A204.1 (cell line): Measurements from ENCODE around the gene C16orf86.

ENCODE experiments used
- FAIRE-seq: peaks from 2 replicates; lab custom pipeline; 2012; peaks lifted over from hg19 to GRCh38; lab: Jason Lieb, UNC

The C16orf86 gene, protein sequence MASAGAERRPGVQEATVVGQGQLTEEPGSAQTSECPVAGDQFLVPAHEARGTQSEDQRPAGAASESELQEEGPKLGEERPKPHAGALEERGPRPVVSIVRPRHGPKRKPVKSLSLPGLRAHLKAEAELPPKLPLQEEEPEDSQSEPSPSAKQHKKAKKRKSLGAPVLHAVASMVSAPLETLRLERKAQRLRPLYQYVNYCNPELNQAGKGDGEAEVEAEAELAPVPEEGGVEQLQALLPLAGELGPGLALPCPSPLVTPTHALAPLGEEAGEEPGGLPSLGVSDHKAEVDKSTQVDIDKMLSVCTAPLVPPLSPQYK

DNA sequence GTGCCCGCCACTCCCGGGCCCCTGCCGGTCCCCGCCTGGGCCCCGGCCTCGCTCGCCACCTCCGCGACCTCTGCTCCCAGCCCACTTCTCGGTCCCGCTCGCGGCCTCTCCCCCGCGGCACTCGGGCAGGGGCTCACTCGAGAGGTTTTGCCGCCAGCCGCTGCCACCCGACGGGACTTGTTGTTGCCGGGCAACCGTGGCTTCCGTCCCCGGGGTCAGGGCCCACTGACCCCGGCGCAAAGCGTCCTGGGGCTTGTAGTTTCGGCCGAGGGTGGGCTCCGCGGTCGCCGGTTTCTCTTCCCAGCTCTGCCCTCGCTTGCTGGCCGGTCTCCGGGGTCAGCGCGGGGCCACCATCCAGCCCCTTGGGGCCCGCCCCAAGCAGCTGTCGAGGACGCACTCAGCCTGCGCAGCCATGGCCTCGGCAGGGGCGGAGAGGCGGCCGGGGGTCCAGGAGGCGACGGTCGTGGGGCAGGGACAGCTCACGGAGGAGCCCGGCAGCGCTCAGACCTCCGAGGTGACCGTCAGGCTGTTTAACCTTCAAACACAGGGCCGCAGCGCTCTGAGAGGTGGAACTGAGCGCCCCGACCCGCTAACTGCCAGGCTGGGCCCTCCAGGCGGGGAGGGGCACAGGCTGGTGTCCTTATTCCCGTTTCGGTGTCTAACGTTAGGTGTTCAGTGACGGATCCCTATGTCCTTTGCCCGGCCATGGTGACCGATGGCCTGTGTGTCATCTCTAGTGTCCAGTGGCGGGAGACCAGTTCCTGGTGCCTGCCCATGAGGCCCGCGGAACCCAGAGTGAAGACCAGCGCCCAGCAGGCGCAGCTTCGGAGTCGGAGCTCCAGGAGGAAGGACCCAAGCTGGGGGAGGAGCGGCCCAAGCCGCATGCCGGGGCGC is at the start of gene C16orf86, which contains the start of gene ENKD1:
C16orf86 (plus strand) TSS at position 256 of the 894 bp plus-strand sequence; CDS start at position 413, 157 bp downstream.
ENKD1 (minus strand) TSS at position 192 of the 894 bp plus-strand sequence. CDS start 308 bp downstream, outside the sequence.
- FAIRE-seq, result no peak

DNA sequence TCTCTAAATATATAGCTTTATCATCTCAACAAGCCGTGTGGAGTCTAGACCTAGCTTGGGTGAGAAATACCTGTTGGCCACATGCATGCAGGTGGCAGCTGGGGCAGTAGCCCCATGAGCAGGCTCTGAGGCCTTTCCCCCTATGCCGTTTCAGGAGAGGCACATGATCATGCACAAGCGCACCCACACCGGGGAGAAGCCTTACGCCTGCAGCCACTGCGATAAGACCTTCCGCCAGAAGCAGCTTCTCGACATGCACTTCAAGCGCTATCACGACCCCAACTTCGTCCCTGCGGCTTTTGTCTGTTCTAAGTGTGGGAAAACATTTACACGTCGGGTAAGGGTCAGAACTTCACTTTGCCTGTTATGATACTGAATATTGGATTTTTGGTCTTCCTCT is 38.4 kb upstream of the C16orf86 start:
- no peak for FAIRE-seq

DNA sequence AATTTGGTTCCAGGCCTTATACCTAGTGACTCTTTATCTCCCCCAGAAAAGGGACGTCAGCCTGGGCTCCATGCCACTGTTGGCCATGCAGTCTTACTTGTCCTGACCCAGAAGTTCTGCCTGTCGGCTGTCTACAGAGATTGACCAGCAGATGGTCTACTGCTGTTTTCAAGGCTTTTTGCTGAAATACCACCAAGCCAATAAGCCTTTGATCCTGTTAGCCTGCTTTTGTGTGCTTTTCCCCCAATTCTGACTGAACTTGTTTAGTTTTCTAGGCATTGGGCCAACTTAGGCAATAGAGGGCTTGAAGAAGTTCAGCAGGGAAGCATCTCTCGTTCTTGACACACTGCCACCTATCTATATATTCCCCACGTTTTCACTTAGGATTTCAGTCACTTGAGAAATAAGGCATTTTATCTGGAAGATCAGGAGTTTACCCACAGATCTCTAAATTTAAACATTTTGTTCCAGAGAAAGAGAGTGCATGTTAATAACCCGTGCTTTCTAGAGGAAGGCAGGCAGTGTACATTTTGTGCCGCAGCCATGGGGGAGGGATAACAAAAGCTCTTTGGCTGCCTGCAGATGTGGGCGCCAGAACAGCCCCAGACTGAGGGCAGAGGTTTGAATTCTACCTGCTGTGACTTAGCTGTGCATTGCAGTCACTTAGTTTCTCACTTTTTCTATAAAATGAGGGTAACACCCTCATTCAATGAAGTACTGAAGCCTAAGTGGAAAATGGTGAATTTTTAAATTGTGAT is 34.0 kb upstream of the C16orf86 start:
- no peak for FAIRE-seq

DNA sequence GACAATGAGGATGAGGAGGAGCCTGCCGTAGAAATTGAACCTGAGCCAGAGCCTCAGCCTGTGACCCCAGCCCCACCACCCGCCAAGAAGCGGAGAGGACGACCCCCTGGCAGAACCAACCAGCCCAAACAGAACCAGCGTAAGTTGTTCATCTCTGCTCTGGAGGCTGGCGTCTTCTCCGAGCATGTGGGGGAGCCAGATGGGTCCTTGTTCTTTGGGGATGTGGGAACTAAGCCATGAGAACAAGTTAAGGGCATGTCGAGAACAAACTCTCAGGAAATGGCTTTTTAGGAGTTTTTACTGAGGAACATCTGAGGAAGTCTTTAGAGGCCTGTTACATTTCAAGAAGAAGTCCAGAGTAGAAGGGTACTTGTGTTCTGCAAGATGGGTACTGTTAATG is 29.9 kb upstream of the C16orf86 start:
- FAIRE-seq, result no peak

DNA sequence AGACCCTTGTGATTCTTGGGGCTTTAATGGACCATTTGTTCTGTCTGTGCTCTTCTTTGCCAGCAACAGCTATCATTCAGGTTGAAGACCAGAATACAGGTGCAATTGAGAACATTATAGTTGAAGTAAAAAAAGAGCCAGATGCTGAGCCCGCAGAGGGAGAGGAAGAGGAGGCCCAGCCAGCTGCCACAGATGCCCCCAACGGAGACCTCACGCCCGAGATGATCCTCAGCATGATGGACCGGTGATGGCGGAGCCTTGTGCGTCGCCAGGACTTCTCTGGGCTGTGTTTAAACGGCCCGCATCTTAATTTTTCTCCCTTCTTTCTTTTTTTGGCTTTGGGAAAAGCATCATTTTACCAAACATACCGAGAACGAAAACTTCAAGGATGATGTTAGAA is 29.0 kb upstream of the C16orf86 start:
- FAIRE-seq, result no peak

DNA sequence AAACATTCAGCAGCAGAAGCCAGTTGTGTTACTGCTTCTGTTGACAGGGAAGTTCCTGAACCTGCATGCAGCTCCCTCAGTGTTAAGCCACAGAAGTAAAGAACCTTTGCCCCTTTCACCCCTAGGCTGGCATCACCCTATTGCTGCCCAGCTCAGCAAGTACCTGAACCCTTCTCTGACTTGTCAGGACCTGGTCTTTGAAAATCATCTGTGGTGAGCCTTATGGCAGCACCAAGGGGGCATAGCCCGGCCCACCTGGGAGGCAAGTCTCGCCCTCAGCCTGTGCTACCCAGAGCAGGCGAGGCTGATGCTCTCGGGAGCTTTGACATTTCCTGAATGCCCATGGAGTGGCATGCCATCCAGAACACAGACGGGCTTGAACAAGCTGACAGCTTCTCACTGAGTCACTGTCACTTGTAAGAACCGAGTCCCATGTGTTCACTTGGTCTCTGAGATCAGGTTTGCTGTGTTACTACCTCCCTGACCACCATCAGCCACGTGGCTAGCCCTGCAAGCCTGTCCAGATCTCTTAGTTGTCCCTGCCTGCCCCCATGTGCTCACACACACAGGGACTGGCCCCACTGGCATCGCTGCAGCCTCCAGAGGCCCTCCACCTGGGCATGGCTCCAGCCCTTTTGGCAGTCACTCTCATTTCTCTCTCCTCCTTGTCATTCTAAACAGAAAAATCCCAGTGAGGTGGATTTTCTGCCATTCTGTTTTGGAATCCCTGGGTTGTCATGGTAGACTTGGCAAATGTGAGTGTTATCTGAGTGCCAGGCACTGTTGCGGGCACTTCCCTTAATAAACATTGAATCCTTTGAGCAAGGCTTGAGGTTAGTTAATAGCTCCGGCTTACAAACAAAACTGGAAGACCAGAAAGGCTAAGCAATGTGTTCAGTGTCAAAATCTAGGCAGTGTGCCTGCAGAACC is 24.6 kb upstream of the C16orf86 start:
- no peak for FAIRE-seq

DNA sequence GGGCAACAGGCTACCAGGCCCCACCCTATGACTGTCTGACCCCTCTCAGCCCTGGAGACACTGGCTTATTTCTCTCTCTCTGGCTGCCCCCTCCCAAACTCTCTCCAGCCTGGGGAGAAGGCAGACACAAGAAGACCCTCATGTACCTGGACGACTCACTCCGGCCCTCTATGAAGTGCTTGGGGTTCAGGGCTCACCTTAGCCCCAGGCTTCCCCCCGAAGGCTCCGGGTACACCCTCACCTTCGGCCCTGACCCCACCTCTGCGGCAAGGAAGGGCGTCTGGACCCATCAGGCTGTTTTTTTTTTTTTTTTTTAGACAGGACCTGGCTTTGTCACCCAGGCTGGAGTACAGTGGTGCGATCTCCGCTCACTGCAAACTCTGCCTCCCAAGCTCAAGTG is 22.6 kb upstream of the C16orf86 start:
- FAIRE-seq, result no peak

DNA sequence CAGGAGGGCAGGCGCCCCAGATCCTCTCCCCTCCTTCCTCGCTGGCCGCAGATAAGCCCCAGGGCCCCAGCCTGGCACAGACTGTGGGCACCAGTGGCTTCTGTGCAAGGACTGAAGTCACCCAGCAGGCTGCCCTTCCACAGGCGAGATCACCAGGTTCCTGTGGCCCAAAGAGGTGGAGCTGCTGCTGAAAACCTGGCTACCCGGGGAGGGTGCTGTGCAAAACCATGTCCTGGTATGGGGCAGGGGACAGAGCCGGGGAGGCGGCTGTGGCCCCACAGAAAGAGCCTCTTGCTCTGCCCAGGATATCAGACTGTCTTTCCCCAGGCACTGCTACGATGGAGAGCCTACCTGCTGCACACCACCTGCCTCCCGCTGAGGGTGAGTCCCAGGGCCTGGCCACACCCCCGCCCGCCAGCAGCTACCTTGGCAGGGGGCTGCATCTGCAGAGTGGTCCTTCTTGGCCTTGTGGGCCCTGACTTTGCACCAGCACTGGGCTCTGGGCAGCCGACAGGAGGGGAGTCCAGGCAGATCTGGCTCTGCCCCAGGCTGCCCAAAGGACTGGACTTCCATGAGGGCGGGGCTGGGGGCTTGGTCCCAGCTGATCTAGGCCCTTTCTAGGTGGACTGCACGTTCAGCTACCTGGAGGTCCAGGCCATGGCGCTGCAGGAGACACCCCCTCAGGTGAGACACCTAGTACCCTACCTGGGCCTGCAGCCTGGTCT is 21.1 kb upstream of the C16orf86 start:
- FAIRE-seq, result no peak

DNA sequence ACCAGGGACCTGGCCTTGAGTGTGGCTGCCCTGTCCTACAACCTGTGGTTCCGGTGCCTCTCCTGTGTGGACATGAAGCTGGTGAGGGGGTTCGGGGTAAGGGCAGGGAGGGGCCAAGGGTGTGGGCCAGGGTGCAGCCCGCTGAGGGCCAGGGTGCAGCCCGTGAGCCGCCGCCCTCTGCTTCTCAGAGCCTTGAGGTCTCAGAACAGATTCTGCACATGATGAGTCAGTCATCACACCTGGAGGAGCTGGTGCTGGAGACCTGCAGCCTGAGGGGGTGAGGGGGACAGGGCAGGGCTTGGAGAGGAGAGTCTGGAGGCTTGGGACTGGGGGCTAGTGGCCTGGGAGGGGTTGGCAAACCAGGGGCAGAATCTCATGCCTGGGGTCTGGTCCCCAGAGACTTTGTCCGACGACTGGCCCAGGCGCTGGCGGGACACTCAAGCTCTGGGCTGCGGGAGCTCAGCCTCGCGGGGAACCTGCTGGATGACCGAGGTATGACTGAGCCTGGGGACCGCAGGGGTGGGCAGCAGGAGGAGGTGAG is 19.4 kb upstream of the C16orf86 start:
- FAIRE-seq, result no peak

DNA sequence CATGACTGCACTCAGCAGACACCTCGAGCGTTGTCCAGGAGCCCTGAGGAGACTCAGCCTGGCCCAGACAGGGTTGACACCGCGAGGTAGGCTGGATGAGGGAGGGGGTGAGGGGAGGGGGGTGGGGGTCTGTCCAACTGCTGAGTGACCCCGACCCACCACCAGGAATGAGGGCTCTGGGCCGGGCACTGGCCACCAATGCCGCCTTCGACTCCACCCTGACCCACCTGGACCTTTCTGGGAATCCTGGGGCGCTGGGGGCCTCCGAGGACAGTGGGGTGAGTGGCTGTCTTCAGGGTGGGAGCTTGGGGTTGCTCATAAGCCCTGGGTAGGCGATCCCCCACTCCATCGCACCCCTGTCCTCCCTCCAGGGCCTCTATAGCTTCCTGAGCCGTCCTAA is 18.9 kb upstream of the C16orf86 start:
- no peak for FAIRE-seq

DNA sequence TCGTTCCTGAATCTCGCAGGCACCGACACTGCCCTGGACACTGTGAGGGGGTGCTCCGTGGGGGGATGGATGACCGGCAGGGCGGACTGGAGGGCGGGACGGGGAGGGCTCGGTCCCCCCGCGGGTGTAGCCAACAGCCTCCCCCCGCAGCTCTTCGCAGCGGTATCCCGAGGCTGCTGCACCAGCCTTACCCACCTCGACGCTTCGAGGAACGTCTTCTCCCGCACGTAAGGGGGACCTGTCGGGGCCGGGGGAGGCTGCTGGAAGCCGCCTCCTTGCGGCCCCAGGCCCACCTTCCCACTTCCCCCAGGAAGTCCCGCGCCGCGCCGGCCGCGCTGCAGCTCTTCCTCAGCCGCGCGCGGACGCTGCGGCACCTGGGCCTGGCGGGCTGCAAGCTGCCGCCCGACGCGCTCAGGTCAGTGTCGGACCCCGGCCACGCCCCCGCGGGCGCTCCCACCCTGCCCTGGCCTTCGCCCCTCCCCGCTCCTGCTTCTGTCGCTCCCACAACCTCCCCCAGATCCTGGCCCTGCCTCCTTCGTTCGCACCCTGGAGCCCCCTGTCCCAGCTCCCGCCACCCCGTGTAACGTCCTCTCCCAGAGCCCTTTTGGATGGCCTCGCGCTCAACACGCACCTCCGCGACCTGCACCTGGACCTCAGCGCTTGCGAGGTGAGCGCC is 18.4 kb upstream of the C16orf86 start:
- FAIRE-seq, result no peak

DNA sequence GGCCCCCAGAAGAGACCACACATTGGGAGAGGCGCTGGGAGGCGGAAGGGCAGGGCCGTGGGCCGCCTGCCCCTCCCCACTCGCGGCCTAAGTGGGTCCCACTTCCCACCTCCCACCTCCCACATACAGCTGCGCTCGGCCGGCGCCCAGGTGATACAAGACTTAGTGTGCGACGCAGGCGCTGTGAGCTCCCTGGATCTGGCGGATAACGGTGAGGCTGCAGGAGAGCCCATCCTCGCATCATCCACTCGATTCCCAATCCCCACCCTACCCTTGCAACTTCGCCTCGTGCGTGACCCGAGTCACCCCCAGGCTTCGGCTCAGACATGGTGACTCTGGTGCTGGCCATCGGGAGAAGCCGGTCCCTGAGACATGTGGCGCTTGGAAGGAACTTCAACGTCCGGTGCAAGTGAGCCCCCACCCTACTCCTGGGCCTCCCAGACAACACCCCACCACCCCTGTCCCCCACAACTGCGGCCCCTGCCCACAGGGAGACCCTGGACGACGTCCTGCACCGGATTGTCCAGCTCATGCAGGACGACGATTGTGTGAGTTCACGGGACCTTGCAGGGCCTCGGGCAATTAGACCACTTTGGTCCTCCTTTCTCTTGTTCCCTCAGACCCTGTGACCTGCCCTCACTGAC is 17.7 kb upstream of the C16orf86 start:
- no peak for FAIRE-seq

DNA sequence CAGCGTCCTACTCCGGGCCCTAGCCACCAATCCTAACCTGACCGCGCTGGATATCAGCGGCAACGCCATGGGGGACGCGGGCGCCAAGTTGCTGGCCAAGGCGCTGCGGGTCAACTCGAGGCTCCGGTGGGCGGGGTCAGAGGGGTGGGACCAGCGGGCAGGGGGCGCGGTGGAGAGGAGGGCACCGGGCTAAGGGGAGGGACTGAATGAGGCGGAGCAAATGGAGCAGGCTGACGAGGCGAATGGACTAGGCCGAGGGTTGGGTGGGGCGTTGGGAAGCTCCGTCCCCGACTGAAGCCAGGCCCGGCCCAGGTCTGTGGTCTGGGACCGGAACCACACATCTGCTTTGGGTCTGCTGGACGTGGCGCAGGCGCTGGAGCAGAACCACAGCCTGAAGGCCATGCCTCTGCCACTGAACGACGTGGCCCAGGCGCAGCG is 17.1 kb upstream of the C16orf86 start:
- no peak for FAIRE-seq

DNA sequence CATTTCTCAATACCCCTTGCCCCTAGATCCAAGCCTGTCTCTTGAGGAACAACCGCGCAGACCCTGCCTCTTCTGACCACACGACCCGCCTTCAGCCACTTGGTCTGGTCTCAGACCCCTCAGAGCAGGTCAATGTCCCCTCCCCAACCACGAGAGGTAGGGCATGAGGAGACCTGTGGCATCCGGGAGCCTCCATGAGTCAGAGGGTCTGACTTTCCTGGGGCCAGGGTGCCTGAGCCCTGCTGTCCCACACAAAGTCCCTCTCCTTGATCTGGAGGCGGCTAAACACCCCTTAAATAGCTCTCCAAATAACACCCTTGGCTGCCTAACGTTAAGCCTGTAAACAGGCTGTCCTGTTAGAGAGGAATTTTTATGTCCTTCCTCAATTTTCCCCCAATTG is 16.6 kb upstream of the C16orf86 start:
- FAIRE-seq, result no peak

DNA sequence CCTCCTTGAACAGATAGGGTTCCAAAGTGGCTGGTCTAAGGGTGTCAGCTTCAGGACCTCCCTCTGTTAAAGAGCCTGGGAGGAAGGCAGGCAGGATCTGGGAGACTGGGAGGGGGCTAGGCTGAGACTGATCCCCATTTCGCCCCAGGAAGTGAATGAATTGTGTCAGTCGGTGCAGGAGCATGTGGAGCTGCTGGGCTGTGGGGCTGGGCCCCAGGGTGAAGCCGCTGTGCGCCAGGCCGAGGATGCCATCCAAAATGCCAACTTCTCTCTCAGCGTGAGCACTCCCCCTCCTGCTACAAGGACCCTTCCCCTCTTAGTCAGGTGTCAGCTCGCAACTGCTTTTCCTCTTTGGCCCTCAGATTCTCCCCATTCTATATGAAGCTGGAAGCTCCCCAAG is 15.6 kb upstream of the C16orf86 start:
- FAIRE-seq, result no peak

DNA sequence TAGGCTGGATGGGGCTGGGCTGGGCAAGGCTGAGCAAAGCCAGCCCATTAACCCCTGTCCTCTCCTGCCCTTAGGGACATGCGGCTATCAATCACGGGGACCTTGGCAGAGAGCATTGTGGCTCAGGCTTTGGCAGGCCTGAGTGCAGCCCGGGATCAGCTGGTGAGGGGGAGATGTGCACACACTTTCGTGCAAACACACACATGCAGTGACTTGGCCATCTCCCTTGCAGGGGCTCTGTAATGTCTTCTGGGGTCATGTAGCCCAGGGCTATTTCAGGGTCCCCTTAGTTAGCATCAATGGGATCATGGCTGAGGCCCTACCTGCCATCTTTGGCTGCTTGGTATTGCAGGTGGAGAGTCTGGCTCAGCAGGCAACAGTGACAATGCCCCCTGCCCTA is 14.8 kb upstream of the C16orf86 start:
- no peak for FAIRE-seq

DNA sequence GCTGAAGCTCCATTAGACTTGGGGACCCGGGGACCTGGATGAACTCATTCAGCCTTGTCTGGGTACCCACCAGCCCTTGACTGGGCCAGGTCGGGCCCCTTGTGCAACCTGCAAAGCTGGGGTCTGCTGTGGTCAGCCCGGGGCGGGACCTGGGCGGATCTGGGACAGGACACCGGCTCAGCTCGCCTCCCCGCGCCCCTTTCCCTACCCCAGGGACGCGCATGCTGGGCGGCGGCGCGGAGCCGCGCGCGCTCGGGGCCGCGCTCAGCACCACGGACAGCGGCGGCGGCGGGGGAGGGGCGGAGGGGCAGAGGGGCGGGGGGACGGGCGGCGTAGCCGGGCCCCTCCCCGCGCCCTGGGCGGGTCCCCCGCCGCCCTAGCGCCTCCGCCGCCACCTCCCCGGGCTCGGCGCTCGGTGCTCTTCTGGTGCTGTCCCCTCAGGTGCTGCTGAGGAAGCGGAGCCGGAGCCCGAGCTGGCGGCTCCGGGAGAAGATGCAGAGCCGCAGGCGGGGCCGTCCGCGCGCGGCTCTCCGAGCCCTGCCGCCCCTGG is 14.0 kb upstream of the C16orf86 start:
- FAIRE-seq, result no peak

DNA sequence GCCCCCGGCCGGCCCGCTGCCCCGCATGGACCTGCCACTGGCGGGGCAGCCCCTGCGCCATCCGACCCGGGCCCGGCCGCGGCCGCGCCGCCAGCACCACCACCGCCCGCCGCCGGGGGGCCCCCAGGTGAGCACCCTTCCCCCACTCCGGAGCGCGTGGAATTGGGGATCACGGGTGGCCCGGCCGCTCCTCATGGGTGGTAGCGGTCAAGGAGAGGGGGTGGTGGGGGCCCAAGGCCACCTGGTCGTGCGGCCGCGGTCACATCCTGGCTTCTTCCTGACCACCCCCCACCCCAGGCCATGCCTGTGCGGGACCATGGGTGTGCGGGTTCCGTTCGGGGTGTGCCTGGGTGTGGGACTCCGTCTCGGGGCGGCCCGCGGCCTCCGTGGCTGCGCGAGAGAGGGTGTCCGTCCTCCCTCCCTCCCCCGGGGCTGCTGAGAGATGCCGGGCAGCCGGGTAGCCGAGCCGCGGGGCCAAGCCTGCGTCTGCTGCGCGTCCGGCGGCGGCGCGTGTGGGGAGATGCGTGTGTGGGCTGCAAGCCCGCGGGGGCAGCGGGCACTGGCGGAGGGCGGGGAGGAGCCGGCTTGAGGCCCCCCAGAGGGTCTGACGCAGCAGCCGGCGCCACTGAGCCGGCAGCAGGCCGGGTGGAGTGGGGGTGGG is 13.4 kb upstream of the C16orf86 start:
- FAIRE-seq, result no peak
